ENCODE data around the gene SERP2.
A peak's percentile ranks its signal among the peaks of the same experiment; 100 is the strongest.

The SERP2 gene

GRCh38 chr13:44368599-44369368, 4.8 kb upstream of the SERP2 start:
- no peak overlapping the region for H3K4me3 Mint-ChIP-seq
- no peak overlapping the region for H3K27ac Mint-ChIP-seq
- ATAC-seq = no peak
- peaks cover 35% of the 10 kb centered on the region for H3K27me3 Mint-ChIP-seq
- no peaks in the 10 kb centered on the region for H3K4me1 Mint-ChIP-seq
- H3K36me3 Mint-ChIP-seq = no peaks in the 10 kb centered on the region
- H3K9me3 Mint-ChIP-seq = no peaks in the 10 kb centered on the region

GRCh38 chr13:44371421-44371820, 2.2 kb upstream of the SERP2 start:
- Mint-ChIP-seq H3K27me3 (peaks cover 45% of the 10 kb centered on the region), H3K27ac (no peak overlapping the region), H3K9me3 (no peaks in the 10 kb centered on the region), H3K4me3 (no peak overlapping the region), H3K4me1 (no peaks in the 10 kb centered on the region), H3K36me3 (no peaks in the 10 kb centered on the region)
- ATAC-seq = no peak

DNA sequence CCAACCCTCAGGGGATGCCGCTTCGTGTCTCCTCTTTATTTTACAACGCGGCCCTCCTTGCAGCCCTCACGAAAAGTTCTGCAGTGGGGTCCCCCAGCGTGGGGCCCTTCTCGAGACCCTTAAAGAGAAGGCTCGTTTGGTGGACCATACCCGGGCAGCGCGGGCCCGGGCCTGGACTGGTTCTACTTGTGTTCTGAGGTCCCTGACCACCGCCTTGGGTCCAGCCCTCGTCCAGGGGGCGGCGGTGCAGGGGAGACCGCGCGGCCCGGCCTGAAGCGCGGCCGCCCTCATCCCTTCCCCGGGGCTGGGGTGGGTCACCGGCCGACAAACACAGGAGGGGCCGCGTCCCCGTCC, 400 bp upstream of the SERP2 start:
- peaks cover 45% of the 10 kb centered on the region for H3K27me3 Mint-ChIP-seq
- no peak overlapping the region for H3K4me3 Mint-ChIP-seq

DNA sequence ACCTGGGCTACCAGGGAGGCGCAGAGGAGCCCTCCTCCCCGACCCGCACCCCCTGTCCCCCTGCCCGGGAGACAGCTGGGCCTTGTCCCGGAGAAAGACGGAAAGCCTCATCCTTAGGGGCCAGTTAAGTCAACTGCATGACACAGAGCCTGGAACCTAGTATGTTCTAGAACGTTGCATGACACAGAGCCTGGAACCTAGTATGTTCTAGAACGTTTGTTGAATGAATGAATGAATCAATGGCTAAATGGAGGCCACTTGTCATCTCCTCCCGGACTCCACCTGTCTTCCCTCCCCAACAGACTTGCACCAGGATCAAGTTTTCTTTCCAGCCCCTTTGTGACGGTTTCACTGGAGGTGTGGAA, 706 bp downstream of the SERP2 start:
- no peaks in the 10 kb centered on the region for H3K36me3 Mint-ChIP-seq
- peaks cover 45% of the 10 kb centered on the region for H3K27me3 Mint-ChIP-seq
- no peaks in the 10 kb centered on the region for H3K4me1 Mint-ChIP-seq
- H3K27ac Mint-ChIP-seq = no peak overlapping the region
- no peak overlapping the region for H3K4me3 Mint-ChIP-seq
- H3K9me3 Mint-ChIP-seq = no peaks in the 10 kb centered on the region
- no peak for ATAC-seq

More for the DNA sequence above, 400 bp upstream of the SERP2 start:
- H3K27ac Mint-ChIP-seq = no peak overlapping the region
- H3K4me1 Mint-ChIP-seq = no peaks in the 10 kb centered on the region
- H3K9me3 Mint-ChIP-seq = no peaks in the 10 kb centered on the region
- peak; percentile 49 for ATAC-seq
- no peaks in the 10 kb centered on the region for H3K36me3 Mint-ChIP-seq

DNA sequence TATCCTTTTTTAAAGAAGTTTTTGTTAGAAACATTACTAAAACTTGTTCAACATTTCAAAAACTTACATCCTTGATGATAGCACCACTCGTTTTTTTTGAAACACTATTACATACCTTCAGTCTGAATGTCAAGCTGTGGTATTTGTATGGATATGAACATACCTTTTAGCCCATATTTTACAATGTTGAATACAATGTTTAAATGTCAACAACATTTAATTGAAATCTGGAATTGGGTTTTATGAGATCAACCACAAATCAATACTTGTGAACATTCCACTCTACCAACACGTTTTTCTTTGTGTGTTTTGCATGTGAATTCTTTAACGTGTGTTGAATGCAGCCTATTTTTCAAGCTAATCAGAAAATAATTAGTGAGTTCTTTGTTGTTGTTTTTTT, 4.7 kb downstream of the SERP2 start:
- Mint-ChIP-seq H3K4me3 (no peak overlapping the region), H3K9me3 (no peaks in the 10 kb centered on the region), H3K27ac (no peak overlapping the region), H3K27me3 (peaks cover 13% of the 10 kb centered on the region), H3K36me3 (no peaks in the 10 kb centered on the region), H3K4me1 (no peaks in the 10 kb centered on the region)
- ATAC-seq = no peak

DNA sequence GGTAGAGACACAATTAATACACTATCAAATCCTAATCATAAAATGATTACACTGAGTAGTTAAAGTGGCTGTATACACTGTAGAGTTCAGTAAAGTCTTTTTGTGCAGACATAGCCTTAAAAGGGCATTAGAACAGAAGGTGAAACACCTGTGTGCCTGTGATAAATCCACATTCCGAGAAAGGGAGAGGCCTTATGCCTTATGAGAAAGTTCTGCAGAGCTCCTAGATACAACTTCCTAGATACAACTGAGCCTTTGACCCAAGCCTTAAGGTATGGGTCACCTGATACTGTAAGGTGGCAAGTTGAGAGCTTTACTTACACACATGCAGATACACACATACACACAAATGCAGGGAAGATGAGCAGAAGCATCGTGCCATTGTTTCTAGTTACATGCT, 6.3 kb downstream of the SERP2 start:
- Mint-ChIP-seq H3K27me3 (peaks cover 13% of the 10 kb centered on the region), H3K4me3 (no peak overlapping the region), H3K4me1 (no peaks in the 10 kb centered on the region), H3K27ac (no peak overlapping the region), H3K36me3 (no peaks in the 10 kb centered on the region), H3K9me3 (no peaks in the 10 kb centered on the region)
- no peak for ATAC-seq

DNA sequence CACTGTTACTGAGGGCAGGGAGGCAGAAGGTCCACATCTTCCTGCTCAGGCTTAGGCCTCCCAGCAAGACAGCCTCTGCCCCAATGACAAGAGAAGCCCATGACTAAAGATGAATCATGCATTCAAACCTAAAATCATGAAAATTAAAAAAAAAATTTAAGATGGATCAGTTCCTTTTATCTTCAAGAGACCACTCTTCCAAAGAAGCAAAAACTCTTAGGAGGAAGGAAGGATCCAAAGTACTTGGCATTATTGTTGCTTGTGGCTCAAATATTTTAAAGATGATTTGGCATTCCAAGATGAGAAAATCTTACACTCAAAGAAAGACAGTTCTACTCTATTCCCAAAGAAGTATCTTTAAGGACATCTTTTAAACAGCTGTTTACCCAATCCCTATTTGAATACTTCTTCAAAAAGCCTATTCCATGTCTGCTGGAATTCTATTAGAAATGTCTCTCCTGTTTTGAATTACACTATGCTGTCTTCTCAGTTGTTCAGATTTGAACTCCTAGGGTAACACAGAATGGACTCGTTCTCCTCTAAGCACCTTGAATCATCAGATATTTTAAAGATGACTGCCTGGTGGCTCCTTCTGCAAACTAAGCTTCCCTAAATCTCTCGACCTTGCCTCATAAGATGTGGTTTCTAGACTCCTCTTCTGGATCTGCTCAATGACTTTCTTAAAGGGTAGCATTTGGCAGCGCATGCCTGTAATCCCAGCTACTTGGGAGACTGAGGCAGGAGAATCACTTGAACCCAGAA, 7.0 kb downstream of the SERP2 start:
- Mint-ChIP-seq H3K9me3 (no peaks in the 10 kb centered on the region), H3K4me1 (no peaks in the 10 kb centered on the region), H3K36me3 (no peaks in the 10 kb centered on the region), H3K27ac (no peak overlapping the region), H3K27me3 (peaks cover 11% of the 10 kb centered on the region), H3K4me3 (no peak overlapping the region)
- no peak for ATAC-seq

DNA sequence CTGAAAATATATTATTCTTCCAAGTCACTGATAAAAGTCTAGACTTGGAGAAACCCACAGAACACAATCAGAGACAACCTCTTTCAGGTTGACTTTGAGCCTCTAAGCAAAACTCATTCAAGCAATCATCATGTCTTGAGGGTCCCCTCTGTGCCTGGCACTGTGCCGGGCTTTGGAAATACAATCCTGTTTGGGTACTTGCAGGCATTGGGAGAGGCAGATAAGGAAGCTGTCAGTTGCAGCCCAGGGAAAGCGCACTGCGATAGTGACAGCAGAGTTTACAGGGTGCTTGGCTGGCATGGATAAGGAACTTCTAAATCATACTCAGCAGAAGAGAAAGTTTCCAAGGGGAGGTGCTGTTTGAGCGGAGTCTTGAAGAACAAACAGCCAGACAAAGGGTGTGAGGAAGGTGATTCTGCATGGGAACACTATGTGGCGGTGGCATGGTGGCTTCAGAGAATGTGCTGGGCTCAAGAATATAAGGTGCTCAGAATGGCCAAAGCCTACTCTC, 9.1 kb downstream of the SERP2 start:
- H3K9me3 Mint-ChIP-seq = no peaks in the 10 kb centered on the region
- no peak for ATAC-seq
- H3K4me1 Mint-ChIP-seq = no peaks in the 10 kb centered on the region
- H3K27ac Mint-ChIP-seq = no peak overlapping the region
- peaks cover 11% of the 10 kb centered on the region for H3K27me3 Mint-ChIP-seq
- H3K36me3 Mint-ChIP-seq = no peaks in the 10 kb centered on the region
- no peak overlapping the region for H3K4me3 Mint-ChIP-seq

GRCh38 chr13:44383945-44384344, 10.3 kb downstream of the SERP2 start:
- Mint-ChIP-seq H3K36me3 (no peaks in the 10 kb centered on the region), H3K27ac (no peak overlapping the region), H3K9me3 (no peaks in the 10 kb centered on the region), H3K4me1 (no peaks in the 10 kb centered on the region), H3K27me3 (peaks cover 11% of the 10 kb centered on the region), H3K4me3 (no peak overlapping the region)
- no peak for ATAC-seq

- Mint-ChIP-seq H3K9me3 (no peaks in the 10 kb centered on the region), H3K4me1 (no peaks in the 10 kb centered on the region), H3K36me3 (no peaks in the 10 kb centered on the region), H3K27me3 (peaks cover 11% of the 10 kb centered on the region), H3K4me3 (no peak overlapping the region), H3K27ac (no peak overlapping the region)
- ATAC-seq = no peak
Measured at GRCh38 chr13:44384778-44385177, 11.2 kb downstream of the SERP2 start.

GRCh38 chr13:44385401-44385800, 11.8 kb downstream of the SERP2 start:
- H3K27me3 Mint-ChIP-seq = peaks cover 11% of the 10 kb centered on the region
- H3K27ac Mint-ChIP-seq = no peak overlapping the region
- ATAC-seq = no peak
- H3K4me3 Mint-ChIP-seq = no peak overlapping the region
- no peaks in the 10 kb centered on the region for H3K4me1 Mint-ChIP-seq
- no peaks in the 10 kb centered on the region for H3K36me3 Mint-ChIP-seq
- no peaks in the 10 kb centered on the region for H3K9me3 Mint-ChIP-seq

GRCh38 chr13:44385847-44386246, 12.2 kb downstream of the SERP2 start:
- Mint-ChIP-seq H3K4me3 (no peak overlapping the region), H3K4me1 (no peaks in the 10 kb centered on the region), H3K27ac (no peak overlapping the region), H3K9me3 (no peaks in the 10 kb centered on the region), H3K27me3 (peaks cover 11% of the 10 kb centered on the region), H3K36me3 (no peaks in the 10 kb centered on the region)
- ATAC-seq = peak; percentile 4

DNA sequence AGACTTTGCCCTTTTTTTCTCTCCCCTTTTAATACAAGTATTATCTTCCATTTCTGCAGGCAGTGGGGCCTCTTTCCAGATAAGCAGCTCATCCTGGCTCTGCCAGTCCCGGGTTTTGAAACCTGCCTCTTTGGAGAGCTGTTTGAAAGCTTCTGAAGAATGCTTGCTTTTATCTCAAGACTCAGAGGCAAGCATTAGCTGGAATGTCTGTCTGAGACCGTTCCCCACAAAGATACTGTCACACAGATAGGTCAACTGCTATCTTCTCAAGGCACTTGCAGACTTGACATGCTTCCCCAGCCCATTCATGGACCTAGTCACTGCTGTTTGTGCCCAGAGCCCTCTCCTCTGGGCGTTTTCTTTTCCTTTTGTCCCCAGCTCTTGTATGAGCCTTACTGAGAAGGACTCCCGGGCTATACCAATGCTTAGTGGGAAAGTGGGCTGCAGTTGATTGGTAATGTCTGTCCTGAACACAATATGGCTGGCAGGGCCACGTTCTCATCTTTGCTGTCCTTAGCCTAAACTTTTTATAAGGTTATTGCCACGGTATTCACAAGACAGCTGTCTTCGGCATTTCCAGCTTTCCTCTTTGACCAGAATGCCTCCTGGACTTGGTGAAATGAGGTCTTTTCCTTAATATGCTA, 13.4 kb downstream of the SERP2 start:
- Mint-ChIP-seq H3K9me3 (no peaks in the 10 kb centered on the region), H3K27ac (no peak overlapping the region), H3K4me1 (no peaks in the 10 kb centered on the region), H3K4me3 (no peak overlapping the region), H3K36me3 (no peaks in the 10 kb centered on the region), H3K27me3 (peaks cover 16% of the 10 kb centered on the region)
- ATAC-seq = no peak

GRCh38 chr13:44388427-44389059, 14.9 kb downstream of the SERP2 start:
- Mint-ChIP-seq H3K9me3 (no peaks in the 10 kb centered on the region), H3K27me3 (peaks cover 22% of the 10 kb centered on the region), H3K27ac (no peak overlapping the region), H3K36me3 (no peaks in the 10 kb centered on the region), H3K4me1 (no peaks in the 10 kb centered on the region), H3K4me3 (no peak overlapping the region)
- no peak for ATAC-seq

DNA sequence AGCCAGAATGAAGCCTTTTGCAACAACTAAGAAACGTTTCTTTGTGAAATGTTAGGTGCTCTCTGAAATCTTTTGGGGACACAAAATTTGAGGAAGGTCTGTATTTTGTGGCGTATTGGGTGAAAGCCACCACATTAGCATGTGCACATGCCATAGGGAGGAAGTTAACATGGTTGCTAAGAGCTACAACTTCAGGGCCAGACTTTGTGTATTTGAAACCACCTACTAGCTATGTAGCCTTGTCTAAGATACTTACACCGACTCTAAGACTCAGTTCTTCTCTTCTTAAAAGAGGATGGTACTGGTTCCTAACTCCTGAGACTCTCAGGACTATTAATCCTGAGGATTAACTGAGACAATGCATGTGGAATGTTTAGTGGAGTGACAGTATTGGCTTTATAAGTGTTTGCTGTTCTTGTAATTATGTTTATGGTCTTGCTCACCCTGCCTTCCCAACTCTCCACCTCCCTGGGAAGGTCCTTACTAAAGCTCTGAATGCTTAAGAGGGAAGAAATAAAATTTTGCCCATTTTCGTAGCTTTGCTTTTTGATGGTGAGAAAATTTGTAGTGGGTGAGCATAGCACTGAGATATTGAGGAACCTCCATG, 15.5 kb downstream of the SERP2 start:
- Mint-ChIP-seq H3K4me3 (no peak overlapping the region), H3K4me1 (no peaks in the 10 kb centered on the region), H3K27ac (no peak overlapping the region), H3K9me3 (no peaks in the 10 kb centered on the region), H3K36me3 (no peaks in the 10 kb centered on the region), H3K27me3 (peaks cover 17% of the 10 kb centered on the region)
- ATAC-seq = no peak
